HUES6 (cell line): ENCODE results near the gene C22orf15.
"Not testable (repeated sequence)": the region's sequence is repeated elsewhere in the genome, so short reads cannot be mapped to it uniquely, and the experiment has no call there.

ENCODE experiments used
- H3K27ac ChIP-seq: 2 replicates; pipeline ENCODE4 v1.7.0; 2013; ENCODE audit warnings: low read depth, mild to moderate bottlenecking, low read length, inconsistent platforms
- H3K27me3 ChIP-seq: 2 replicates; pipeline ENCODE4 v1.6.1; 2013; ENCODE audit warnings: low read length; ENCODE audit not compliant: control insufficient read depth, insufficient read depth
- H3K36me3 ChIP-seq: 2 replicates; pipeline ENCODE4 v1.6.1; 2013; ENCODE audit warnings: low read length; ENCODE audit not compliant: control insufficient read depth, insufficient read depth
- H3K4me1 ChIP-seq: 2 replicates; pipeline ENCODE4 v1.6.1; 2013; ENCODE audit warnings: low read length; ENCODE audit not compliant: control insufficient read depth, insufficient read depth
- H3K4me3 ChIP-seq: 2 replicates; pipeline ENCODE4 v1.5.1; 2013; ENCODE audit warnings: low read depth, low read length
- H3K9ac ChIP-seq: one replicate; pipeline ENCODE4 v1.6.1; 2013; ENCODE audit warnings: mild to moderate bottlenecking, low read length
- H3K9me3 ChIP-seq: 2 replicates; pipeline ENCODE4 v1.6.1; 2013; ENCODE audit warnings: low read depth, low read length; ENCODE audit not compliant: control insufficient read depth, insufficient read depth

Gene C22orf15

GRCh38 chr22:23728108-23728507, 34.7 kb upstream of the C22orf15 start:
- H3K27me3 ChIP-seq, H3K27ac ChIP-seq, H3K9me3 ChIP-seq, H3K9ac ChIP-seq, H3K36me3 ChIP-seq, H3K4me1 ChIP-seq, H3K4me3 ChIP-seq: not testable (repeated sequence)

DNA sequence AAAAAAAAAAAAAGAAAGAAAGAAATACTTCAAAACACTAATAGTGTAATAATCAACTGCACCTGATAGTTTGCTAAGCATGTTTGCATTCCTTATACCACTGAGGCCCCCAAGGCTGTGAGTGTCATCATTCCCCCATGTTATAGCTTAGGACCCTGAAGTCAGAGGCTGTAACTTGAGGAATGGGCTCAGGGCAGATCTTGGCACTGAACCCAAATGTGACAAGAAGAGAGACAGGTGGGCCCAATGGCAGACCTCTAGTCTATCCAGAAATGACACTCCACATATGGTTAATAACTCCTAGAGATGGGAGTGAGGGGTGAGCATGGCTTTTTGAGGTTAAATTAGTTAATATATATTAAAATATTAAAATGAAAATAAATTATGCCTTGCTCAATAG, 25.1 kb upstream of the C22orf15 start:
- Histone ChIP-seq H3K9me3 (no peaks in the 10 kb centered on the region), H3K27me3 (no peaks in the 10 kb centered on the region), H3K27ac (no peak overlapping the region), H3K36me3 (peaks cover 6% of the 10 kb centered on the region), H3K4me1 (no peaks in the 10 kb centered on the region), H3K9ac (no peak overlapping the region), H3K4me3 (no peak overlapping the region)

DNA sequence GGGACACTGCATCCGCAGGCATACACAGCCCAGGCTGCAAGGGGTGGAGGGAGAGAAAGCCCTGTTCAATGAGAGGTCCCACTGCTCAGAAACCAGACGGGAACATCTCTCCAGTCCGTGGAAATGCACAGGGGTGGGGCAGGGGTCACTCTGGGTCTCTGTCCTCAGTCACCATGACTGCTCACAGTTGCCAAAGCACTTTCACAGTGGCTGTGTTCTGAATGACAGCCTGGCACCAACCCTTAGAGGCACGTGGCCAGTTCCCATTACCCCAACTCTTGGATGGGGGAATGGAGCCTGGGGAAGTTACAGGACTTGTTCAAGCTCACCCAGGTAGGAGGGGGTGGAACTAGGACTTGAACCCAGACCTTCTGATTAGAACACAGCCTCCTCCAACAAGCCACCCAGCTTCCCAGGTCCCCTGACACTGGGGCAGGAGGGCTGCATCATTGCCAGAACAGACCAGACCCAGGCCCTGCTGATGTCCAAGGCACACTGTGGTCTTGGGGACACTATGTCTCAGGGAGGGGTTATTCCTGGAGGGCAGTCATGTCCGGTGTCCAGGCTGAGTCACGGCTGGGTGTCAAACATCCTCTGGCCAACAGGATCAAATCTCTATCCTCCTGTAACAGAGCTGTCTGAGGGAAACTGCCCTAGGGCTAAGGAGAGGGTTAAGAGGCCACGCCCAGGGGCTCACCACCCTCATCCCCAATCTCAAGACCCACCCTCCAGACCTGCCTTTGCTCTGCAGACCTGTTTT, 20.1 kb upstream of the C22orf15 start:
- Histone ChIP-seq H3K9me3 (no peaks in the 10 kb centered on the region; the same call in 1 of the 2 replicates), H3K27me3 (no peaks in the 10 kb centered on the region), H3K9ac (no peak overlapping the region), H3K36me3 (peaks cover 32% of the 10 kb centered on the region), H3K4me1 (no peaks in the 10 kb centered on the region), H3K4me3 (no peak overlapping the region), H3K27ac (no peak overlapping the region)

- Histone ChIP-seq H3K4me3 (no peak overlapping the region), H3K27ac (no peak overlapping the region), H3K9me3 (no peaks in the 10 kb centered on the region; the same call in 1 of the 2 replicates), H3K4me1 (no peaks in the 10 kb centered on the region), H3K9ac (no peak overlapping the region), H3K27me3 (no peaks in the 10 kb centered on the region), H3K36me3 (peaks cover 32% of the 10 kb centered on the region)
Measured at GRCh38 chr22:23743303-23743705, 19.5 kb upstream of the C22orf15 start.

DNA sequence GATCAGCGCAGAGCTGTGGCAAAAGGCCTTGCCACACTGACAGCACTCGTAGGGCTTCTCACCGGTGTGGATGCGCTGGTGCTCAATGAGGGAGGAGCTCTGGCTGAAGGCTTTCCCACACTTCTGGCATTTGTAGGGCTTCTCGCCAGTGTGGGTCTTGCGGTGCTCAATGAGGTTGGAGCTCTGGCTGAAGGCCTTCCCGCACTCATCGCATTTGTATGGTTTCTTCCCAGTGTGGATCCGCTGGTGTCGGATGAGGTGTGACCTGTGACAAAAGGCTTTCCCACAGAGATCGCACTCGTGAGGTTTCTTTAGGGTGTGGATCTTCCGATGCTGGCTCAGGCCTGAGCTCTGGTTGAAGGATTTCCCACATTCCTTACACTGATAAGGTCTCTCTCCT, 18.8 kb upstream of the C22orf15 start:
- H3K36me3 ChIP-seq = peaks cover 32% of the 10 kb centered on the region
- H3K9me3 ChIP-seq = no peaks in the 10 kb centered on the region; the same call in 1 of the 2 replicates
- no peaks in the 10 kb centered on the region for H3K4me1 ChIP-seq
- H3K27me3 ChIP-seq = no peaks in the 10 kb centered on the region
- H3K27ac ChIP-seq = no peak overlapping the region
- no peak overlapping the region for H3K9ac ChIP-seq
- H3K4me3 ChIP-seq = no peak overlapping the region

GRCh38 chr22:23744485-23744884, 18.3 kb upstream of the C22orf15 start:
- H3K36me3 ChIP-seq = peaks cover 32% of the 10 kb centered on the region
- H3K27ac ChIP-seq = no peak overlapping the region
- no peak overlapping the region for H3K4me3 ChIP-seq
- no peaks in the 10 kb centered on the region; the same call in 1 of the 2 replicates for H3K9me3 ChIP-seq
- H3K9ac ChIP-seq = no peak overlapping the region
- H3K4me1 ChIP-seq = no peaks in the 10 kb centered on the region; the same call in 1 of the 2 replicates
- H3K27me3 ChIP-seq = no peaks in the 10 kb centered on the region

DNA sequence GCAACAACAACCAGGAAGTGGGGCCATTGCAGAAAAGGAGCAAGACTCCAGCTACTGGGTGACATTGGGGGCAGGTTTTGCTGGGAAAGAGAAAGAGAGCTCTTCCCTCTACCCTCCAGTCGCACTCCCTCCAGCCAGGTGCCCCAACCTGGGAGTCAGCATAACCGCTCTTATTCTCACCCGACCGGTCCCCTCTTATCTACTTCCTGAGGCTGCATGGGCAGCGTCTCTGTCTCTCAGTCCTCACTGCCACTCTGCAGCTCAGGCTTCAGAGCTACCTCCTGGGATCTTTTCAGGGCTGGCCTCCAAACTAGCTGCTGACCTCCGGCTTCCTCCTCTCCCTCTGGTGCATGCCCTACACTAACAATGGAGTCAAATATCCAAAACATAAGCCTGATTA, 17.0 kb upstream of the C22orf15 start:
- Histone ChIP-seq H3K27me3 (no peaks in the 10 kb centered on the region), H3K27ac (no peak overlapping the region), H3K36me3 (peaks cover 32% of the 10 kb centered on the region), H3K9ac (no peak overlapping the region), H3K4me3 (no peak overlapping the region), H3K9me3 (no peaks in the 10 kb centered on the region; the same call in 1 of the 2 replicates), H3K4me1 (peaks cover 5% of the 10 kb centered on the region)

- H3K36me3 ChIP-seq = peaks cover 5% of the 10 kb centered on the region
- H3K27me3 ChIP-seq = no peaks in the 10 kb centered on the region
- H3K27ac ChIP-seq = no peak overlapping the region
- H3K4me3 ChIP-seq = peak overlapping the region; percentile 86
- peaks cover 9% of the 10 kb centered on the region for H3K4me1 ChIP-seq
- H3K9ac ChIP-seq = no peak overlapping the region
- no peaks in the 10 kb centered on the region for H3K9me3 ChIP-seq
Measured at GRCh38 chr22:23749841-23750301, 12.9 kb upstream of the C22orf15 start.

DNA sequence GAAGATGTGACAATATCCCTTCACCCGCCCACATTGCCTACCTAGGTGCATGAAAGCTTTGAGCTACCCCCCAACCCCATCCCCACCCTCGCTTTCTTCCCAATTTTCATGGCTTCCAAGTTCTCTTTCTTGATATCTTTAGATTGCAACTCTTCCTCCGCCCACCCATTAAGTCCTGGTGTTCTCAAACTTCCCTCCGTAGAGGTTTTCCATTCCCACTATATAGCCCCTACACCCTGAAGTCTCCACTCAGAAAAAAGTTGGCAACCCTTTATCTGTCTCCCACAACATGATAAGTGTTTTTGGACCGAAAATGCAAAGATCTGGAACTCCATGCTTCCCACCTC, 12.4 kb upstream of the C22orf15 start:
- Histone ChIP-seq H3K9me3 (no peaks in the 10 kb centered on the region), H3K9ac (peak overlapping the region; percentile 65), H3K27me3 (no peaks in the 10 kb centered on the region), H3K4me1 (peaks cover 9% of the 10 kb centered on the region), H3K27ac (no peak overlapping the region), H3K36me3 (0 out of 2 replicates have a peak, but pooled peaks cover under 1% of the 10 kb centered on the region), H3K4me3 (peak overlapping the region; percentile 86)

- peaks cover 9% of the 10 kb centered on the region for H3K4me1 ChIP-seq
- no peaks in the 10 kb centered on the region for H3K36me3 ChIP-seq
Measured at GRCh38 chr22:23750714-23751440, 11.9 kb upstream of the C22orf15 start, which contains the start of gene ZNF70. Gene ZNF70 (minus strand): TSS chr22:23751112. CDS start chr22:23745140, 5,972 bp downstream.

GRCh38 chr22:23751441-23751996, 11.3 kb upstream of the C22orf15 start:
- Histone ChIP-seq H3K27ac (peak overlapping the region; percentile 82), H3K4me3 (peak overlapping the region; percentile 98), H3K9me3 (no peaks in the 10 kb centered on the region), H3K36me3 (no peaks in the 10 kb centered on the region), H3K27me3 (no peaks in the 10 kb centered on the region), H3K4me1 (peaks cover 9% of the 10 kb centered on the region), H3K9ac (peak overlapping the region; percentile 87)

More at GRCh38 chr22:23750714-23751440, 11.9 kb upstream of the C22orf15 start, which contains the start of gene ZNF70:
- Histone ChIP-seq H3K27ac (peak within 1 kb of the TSS; percentile 82), H3K9me3 (no peaks in the 10 kb centered on the region), H3K4me3 (peak within 1 kb of the TSS; percentile 98), H3K27me3 (no peaks in the 10 kb centered on the region), H3K9ac (peak within 1 kb of the TSS; percentile 87)
